GM18870 (cell line): ENCODE measurements around the gene CHST12.

Experiments used
- ATAC-seq: cut with Tn5 transposase; IDR thresholded peaks from one replicate; pipeline ENCODE4 v1.9.1; 2021; ENCODE audit warnings: moderate library complexity; ENCODE audit not compliant: unreplicated experiment

Gene CHST12

GRCh38 chr7:2403014-2403717, at the start of gene CHST12:
CHST12 (plus strand) TSS chr7:2403611; CDS start chr7:2432640, 29,029 bp downstream.
- no peak for ATAC-seq

- ATAC-seq: peak; percentile 58
Measured at GRCh38 chr7:2353936-2354185, 49.5 kb upstream of the CHST12 start.

- peak; percentile 81 for ATAC-seq
Measured at GRCh38 chr7:2354186-2354938, 49.0 kb upstream of the CHST12 start, which contains the start of gene EIF3B. EIF3B (plus strand) TSS chr7:2354827; CDS start chr7:2354922, 95 bp downstream.

- no peak for ATAC-seq
Measured at GRCh38 chr7:2354939-2355704, 48.3 kb upstream of the CHST12 start.

GRCh38 chr7:2355705-2356008, 47.8 kb upstream of the CHST12 start:
- no peak for ATAC-seq

GRCh38 chr7:2357165-2357564, 46.2 kb upstream of the CHST12 start:
- ATAC-seq: no peak

- ATAC-seq: no peak
Measured at GRCh38 chr7:2357571-2357970, 45.8 kb upstream of the CHST12 start.

GRCh38 chr7:2358968-2359527, 44.4 kb upstream of the CHST12 start:
- no peak for ATAC-seq

GRCh38 chr7:2359610-2360009, 43.8 kb upstream of the CHST12 start:
- no peak for ATAC-seq

GRCh38 chr7:2360796-2361195, 42.6 kb upstream of the CHST12 start:
- no peak for ATAC-seq

GRCh38 chr7:2362385-2363088, 40.9 kb upstream of the CHST12 start:
- ATAC-seq: no peak

GRCh38 chr7:2369139-2369538, 34.3 kb upstream of the CHST12 start:
- no peak for ATAC-seq

GRCh38 chr7:2371329-2371728, 32.1 kb upstream of the CHST12 start:
- ATAC-seq: no peak

GRCh38 chr7:2372724-2373123, 30.7 kb upstream of the CHST12 start:
- ATAC-seq: no peak

GRCh38 chr7:2373124-2373556, 30.3 kb upstream of the CHST12 start:
- ATAC-seq: no peak

- no peak for ATAC-seq
Measured at GRCh38 chr7:2373646-2374045, 29.8 kb upstream of the CHST12 start.

- no peak for ATAC-seq
Measured at GRCh38 chr7:2374401-2374800, 29.0 kb upstream of the CHST12 start.

GRCh38 chr7:2374830-2375728, 28.3 kb upstream of the CHST12 start:
- ATAC-seq: no peak

- no peak for ATAC-seq
Measured at GRCh38 chr7:2376351-2377154, 26.9 kb upstream of the CHST12 start.
